H9 (cell line): ENCODE measurements around the gene KCNIP1. TPM values are rescaled to one million over a fixed set of nuclear protein-coding genes. Genes with fewer than 3 reads are reported as not detected.

Experiments used
- DNase-seq: peaks from one replicate; pipeline ENCODE4 v3.0.0-alpha.2; 2017
- H2AFZ ChIP-seq: one replicate; pipeline ENCODE4 v1.6.1; 2013; ENCODE audit warnings: mild to moderate bottlenecking, low read length, control low read depth, moderate library complexity
- H2AK5ac ChIP-seq: 2 replicates; pipeline ENCODE4 v1.6.1; 2013; ENCODE audit warnings: low read length, control low read depth, mixed read lengths; ENCODE audit not compliant: insufficient read length
- H2BK120ac ChIP-seq: one replicate; pipeline ENCODE4 v1.6.1; 2013; ENCODE audit warnings: low read depth, mild to moderate bottlenecking, low read length, control low read depth, inconsistent platforms; ENCODE audit not compliant: poor library complexity, severe bottlenecking
- H2BK12ac ChIP-seq: 2 replicates; pipeline ENCODE4 v1.6.1; 2013; ENCODE audit warnings: low read length, control low read depth, mixed read lengths, low read depth; ENCODE audit not compliant: insufficient read length
- H2BK15ac ChIP-seq: 2 replicates; pipeline ENCODE4 v1.6.1; 2013; ENCODE audit warnings: low read depth, low read length, control low read depth
- H2BK20ac ChIP-seq: one replicate; pipeline ENCODE4 v1.6.1; 2013; ENCODE audit warnings: low read depth, mild to moderate bottlenecking, low read length, control low read depth, inconsistent platforms; ENCODE audit not compliant: poor library complexity, severe bottlenecking
- H2BK5ac ChIP-seq: 2 replicates; pipeline ENCODE4 v1.6.1; 2013; ENCODE audit warnings: low read length, control low read depth, mixed read lengths; ENCODE audit not compliant: insufficient read length
- H3K14ac ChIP-seq: 2 replicates; pipeline ENCODE4 v1.6.1; 2013; ENCODE audit warnings: low read length, control low read depth; ENCODE audit not compliant: insufficient read depth
- H3K18ac ChIP-seq: 2 replicates; pipeline ENCODE4 v1.6.1; 2013; ENCODE audit warnings: low read depth, mild to moderate bottlenecking, mixed read lengths, low read length, control low read depth; ENCODE audit not compliant: insufficient read length
- H3K23ac ChIP-seq: 2 replicates; pipeline ENCODE4 v1.6.1; 2013; ENCODE audit warnings: low read length, control low read depth, mixed read lengths, low read depth; ENCODE audit not compliant: insufficient read length
- H3K23me2 ChIP-seq: 2 replicates; pipeline ENCODE4 v1.6.1; 2013; ENCODE audit warnings: low read depth, mild to moderate bottlenecking, mixed read lengths, low read length, control low read depth; ENCODE audit not compliant: insufficient read length, poor library complexity, severe bottlenecking
- H3K27ac ChIP-seq: 2 replicates; pipeline ENCODE4 v1.5.1; 2013; ENCODE audit warnings: low read length, control low read depth, mixed read lengths, low read depth; ENCODE audit not compliant: insufficient read length
- H3K27me3 ChIP-seq: 2 replicates; pipeline ENCODE4 v1.6.1; 2013; ENCODE audit warnings: low read length, control low read depth, inconsistent platforms; ENCODE audit not compliant: insufficient read depth
- H3K4ac ChIP-seq: 2 replicates; pipeline ENCODE4 v1.6.1; 2013; ENCODE audit warnings: low read depth, mild to moderate bottlenecking, control low read depth, inconsistent platforms, low read length, moderate library complexity
- H3K4me1 ChIP-seq: 2 replicates; pipeline ENCODE4 v1.6.1; 2013; ENCODE audit warnings: low read length, control low read depth, inconsistent platforms; ENCODE audit not compliant: insufficient read depth
- H3K4me2 ChIP-seq: 2 replicates; pipeline ENCODE4 v1.6.1; 2013; ENCODE audit warnings: low read length, control low read depth, mixed read lengths; ENCODE audit not compliant: insufficient read length, insufficient read depth
- H3K56ac ChIP-seq: 2 replicates; pipeline ENCODE4 v1.6.1; 2013; ENCODE audit warnings: low read depth, mild to moderate bottlenecking, mixed read lengths, low read length, control low read depth; ENCODE audit not compliant: insufficient read length
- H3K79me1 ChIP-seq: 2 replicates; pipeline ENCODE4 v1.6.1; 2013; ENCODE audit warnings: low read depth, mild to moderate bottlenecking, moderate library complexity, low read length, control low read depth, inconsistent platforms; ENCODE audit not compliant: insufficient read depth, poor library complexity, severe bottlenecking
- H3K79me2 ChIP-seq: 2 replicates; pipeline ENCODE4 v1.6.1; 2013; ENCODE audit warnings: low read length, control low read depth, inconsistent platforms; ENCODE audit not compliant: insufficient read depth
- H3K9ac ChIP-seq: 2 replicates; pipeline ENCODE4 v1.6.1; 2013; ENCODE audit warnings: low read length, control low read depth, mixed read lengths; ENCODE audit not compliant: insufficient read length; ENCODE audit errors: extremely low read depth
- H3K9me3 ChIP-seq: one replicate; pipeline ENCODE4 v1.6.1; 2013; ENCODE audit warnings: low read depth, low read length, inconsistent platforms; ENCODE audit not compliant: control insufficient read depth
- H3T11ph ChIP-seq: one replicate; pipeline ENCODE4 v1.6.1; 2013; ENCODE audit warnings: mild to moderate bottlenecking, low read length, control low read depth, inconsistent platforms
- H4K20me1 ChIP-seq: one replicate; pipeline ENCODE4 v1.6.1; 2013; ENCODE audit not compliant: control insufficient read depth, insufficient read length, insufficient read depth
- H4K5ac ChIP-seq: 2 replicates; pipeline ENCODE4 v1.6.1; 2013; ENCODE audit warnings: low read depth, mild to moderate bottlenecking, mixed read lengths, low read length, control low read depth; ENCODE audit not compliant: insufficient read length
- H4K8ac ChIP-seq: replicated peaks from 2 replicates; pipeline ENCODE4 v1.6.1; 2013; ENCODE audit warnings: low read length, control low read depth, mixed read lengths, low read depth; ENCODE audit not compliant: insufficient read length
- H4K91ac ChIP-seq: 2 replicates; pipeline ENCODE4 v1.6.1; 2013; ENCODE audit warnings: low read depth, mild to moderate bottlenecking, moderate library complexity, mixed read lengths, low read length, control low read depth; ENCODE audit not compliant: insufficient read length
- H3K27ac Mint-ChIP-seq, 3 experiments: 2 replicates in 2 of 3; 3 replicates in 1 of 3; pipeline ENCODE4 v1.8.0; 2020 to 2021; ENCODE audit warnings: mixed read lengths in 3 of 3, mild to moderate bottlenecking in 1 of 3, moderate library complexity in 1 of 3
- H3K27me3 Mint-ChIP-seq: 2 replicates; pipeline ENCODE4 v1.8.0; 2021; ENCODE audit warnings: low read depth, mild to moderate bottlenecking, moderate library complexity, mixed read lengths
- H3K36me3 Mint-ChIP-seq, 3 experiments: 2 replicates in 2 of 3; 3 replicates in 1 of 3; pipeline ENCODE4 v1.8.0; 2020 to 2021; ENCODE audit warnings: low read depth in 3 of 3, mixed read lengths in 3 of 3; ENCODE audit not compliant: insufficient read depth in 1 of 3
- H3K4me1 Mint-ChIP-seq, 2 experiments: 2 replicates each; pipeline ENCODE4 v1.8.0; 2020; ENCODE audit warnings: mixed read lengths in 2 of 2
- H3K4me3 Mint-ChIP-seq, 2 experiments: 2 replicates in 1 of 2; 3 replicates in 1 of 2; pipeline ENCODE4 v1.8.0; 2020 to 2021; ENCODE audit warnings: mild to moderate bottlenecking in 2 of 2, mixed read lengths in 2 of 2, moderate library complexity in 1 of 2
- H3K9me3 Mint-ChIP-seq, 2 experiments: 2 replicates in 1 of 2; 3 replicates in 1 of 2; pipeline ENCODE4 v1.8.0; 2020; ENCODE audit warnings: mild to moderate bottlenecking in 2 of 2, mixed read lengths in 2 of 2, moderate library complexity in 1 of 2
- CTCF ChIP-seq: fragments of 200-600 bp; sonication (generic); conservative IDR thresholded peaks from 3 replicates; pipeline ENCODE4 v1.8.0; 2021; ENCODE audit warnings: antibody characterized with exemption, mild to moderate bottlenecking
- WGBS: extraction: QIAGEN DNeasy Blood & Tissue Kit; methylation state at CpG from one replicate; pipeline ENCODE4 v1.1.7; 2013; ENCODE audit warnings: missing lambda C conversion rate, low lambda C conversion rate, mixed read lengths; ENCODE audit not compliant: insufficient read length; ENCODE audit errors: extremely low coverage; 5-methylcytosine and 5-hydroxymethylcytosine counted together
- total RNA-seq: library from RNA; stranded (reverse); gene quantifications from 2 replicates; pipeline ENCODE4 v1.2.1, GENCODE V29; 2021

Gene KCNIP1
- total RNA-seq, 1 experiment from 2014 or later: 0.63 TPM

- no peak overlapping the region for H3K4ac ChIP-seq
- H3K4me1 ChIP-seq: no peaks in the 10 kb centered on the region
- DNase-seq: no peak
- no peak overlapping the region for H2BK15ac ChIP-seq
- H4K5ac ChIP-seq: no peak overlapping the region
- H2AK5ac ChIP-seq: no peak overlapping the region
- H3K27me3 Mint-ChIP-seq: peaks cover 36% of the 10 kb centered on the region
- no peaks in the 10 kb centered on the region for H3K23me2 ChIP-seq
- no CpG with 5 or more reads among the region's 2 CpGs for WGBS
- no peak overlapping the region for H3T11ph ChIP-seq
- H3K36me3 Mint-ChIP-seq: no peaks in the 10 kb centered on the region
- H2BK120ac ChIP-seq: no peak overlapping the region
- H3K4me2 ChIP-seq: no peak overlapping the region
- H3K56ac ChIP-seq: no peak overlapping the region
- H4K8ac ChIP-seq: no peak overlapping the region
- no peak overlapping the region for H3K9ac ChIP-seq
- H4K91ac ChIP-seq: no peak overlapping the region
- H2BK5ac ChIP-seq: no peak overlapping the region
- no peak overlapping the region for H3K27ac ChIP-seq
- no peak overlapping the region for H3K27ac Mint-ChIP-seq
- H4K20me1 ChIP-seq: no peaks in the 10 kb centered on the region
- no peak for TF ChIP-seq CTCF
- H3K79me1 ChIP-seq: no peaks in the 10 kb centered on the region
- H2AFZ ChIP-seq: no peak overlapping the region
- no peak overlapping the region for H3K18ac ChIP-seq
- H3K79me2 ChIP-seq: no peaks in the 10 kb centered on the region
- no peak overlapping the region for H3K23ac ChIP-seq
- H3K14ac ChIP-seq: no peak overlapping the region
- H3K4me3 Mint-ChIP-seq: no peak overlapping the region
- no peaks in the 10 kb centered on the region for H3K9me3 Mint-ChIP-seq
- H3K4me1 Mint-ChIP-seq: peaks cover 10 to 40% of the 10 kb centered on the region in 2 experiments
- peaks cover 5% of the 10 kb centered on the region; the same call in 1 of the 2 replicates for H3K27me3 ChIP-seq
- H3K9me3 ChIP-seq: no peaks in the 10 kb centered on the region
- H2BK12ac ChIP-seq: no peak overlapping the region
- no peak overlapping the region for H2BK20ac ChIP-seq
Measured at GRCh38 chr5:170499621-170500020, 4.2 kb upstream of the KCNIP1 start.
